Spleen (tissue), 11 donors: ENCODE results near the gene CREBZF. TPM values are rescaled to one million over a fixed set of nuclear protein-coding genes. Genes with fewer than 3 reads are reported as not detected.
A peak's percentile ranks its signal among the peaks of the same experiment; 100 is the strongest.

Experiments used
- DNase-seq: peaks from one replicate; pipeline ENCODE4 v3.0.0-alpha.2; 2020
- H3K27ac ChIP-seq, 8 donors: fragments of 200-600 bp; sonication (generic) in 7 of 8; 1 replicate in 4 of 8; 2 replicates in 4 of 8; pipeline versions ENCODE4 v1.5.0 to v1.8.0; 2016 to 2021; ENCODE audit warnings: inconsistent platforms in 4 of 8, mild to moderate bottlenecking in 4 of 8, moderate library complexity in 1 of 8
- H3K27me3 ChIP-seq, 7 donors: fragments of 200-600 bp; sonication (generic) in 6 of 7; replicated peaks in 1 of 7; 1 replicate in 4 of 7; 2 replicates in 3 of 7; pipeline versions ENCODE4 v1.5.0 to v1.8.0; 2016 to 2021; ENCODE audit warnings: inconsistent platforms in 3 of 7, mild to moderate bottlenecking in 1 of 7
- H3K36me3 ChIP-seq, 6 donors: fragments of 200-600 bp; sonication (generic) in 5 of 6; 1 replicate in 4 of 6; 2 replicates in 2 of 6; pipeline versions ENCODE4 v1.5.0 to v1.8.0; 2016 to 2021; ENCODE audit warnings: inconsistent platforms in 2 of 6
- H3K4me1 ChIP-seq, 6 donors: fragments of 200-600 bp; sonication (generic) in 5 of 6; 1 replicate in 3 of 6; 2 replicates in 3 of 6; pipeline versions ENCODE4 v1.5.0 to v1.8.0; 2016 to 2021; ENCODE audit warnings: inconsistent platforms in 3 of 6
- H3K4me3 ChIP-seq, 8 donors: fragments of 200-600 bp; sonication (generic) in 7 of 8; 1 replicate in 4 of 8; 2 replicates in 4 of 8; pipeline versions ENCODE4 v1.5.0 to v1.8.0; 2016 to 2021; ENCODE audit warnings: inconsistent platforms in 4 of 8, mild to moderate bottlenecking in 4 of 8, moderate library complexity in 2 of 8
- H3K9me3 ChIP-seq, 8 donors: fragments of 200-600 bp; sonication (generic) in 7 of 8; 1 replicate in 4 of 8; 2 replicates in 4 of 8; pipeline versions ENCODE4 v1.5.0 to v1.8.0; 2016 to 2021; ENCODE audit warnings: inconsistent platforms in 4 of 8
- POLR2A ChIP-seq, 3 donors: fragments of 450-650 bp; IDR thresholded peaks; one replicate each; pipeline ENCODE4 v1.5.1; 2017; ENCODE audit warnings: antibody characterized with exemption in 3 of 3, mild to moderate bottlenecking in 1 of 3
- POLR2AphosphoS5 ChIP-seq, 3 donors: sonication (generic); formaldehyde crosslinking; IDR thresholded peaks; one replicate each; pipeline ENCODE4 v1.5.1; 2017; ENCODE audit warnings: antibody characterized with exemption in 3 of 3
- WGBS, 5 donors: extraction: QIAGEN DNeasy Blood & Tissue Kit in 3 of 5; methylation state at CpG; one replicate each; pipeline versions ENCODE4 v1.1.5 to v1.1.7; 2013 to 2018; 5-methylcytosine and 5-hydroxymethylcytosine counted together
- intact Hi-C: fragments of 100-400 bp; cut with DNase I; formaldehyde crosslinking; loops from one replicate; pipeline ENCODE4 v1.15.0; 2023; ENCODE audit warnings: low total_unique reads
- polyA plus RNA-seq, 3 donors: library from polyadenylated mRNA; stranded (reverse); fragments of 200-250 nt; gene quantifications; one replicate each; pipeline ENCODE4 v1.2.1, GENCODE V29; 2013
- total RNA-seq, 7 donors: library from RNA; depleted of rRNA in 3 of 7; stranded (reverse); fragments of >200 nt in 3 of 7; fragmentation: NEBNext Ultra II Directional in 4 of 7; extraction: Animal tissue kit (Norgen Biotek cat#: 25700) in 4 of 7; gene quantifications; one replicate each; pipeline versions ENCODE4 v1.1.0 to v1.2.1, GENCODE V29; 2016 to 2021
- TF ChIP-seq, protein P1 (sequence below), 11 experiments: fragments of 200-600 bp in 7 of 11; fragments of 450-650 bp in 4 of 11; sonication (generic) in 4 of 11; IDR thresholded peaks in 8 of 11; conservative IDR thresholded peaks in 3 of 11; 1 replicate in 7 of 11; 2 replicates in 4 of 11; pipeline versions ENCODE4 v1.4.0 to v1.8.0; 2016 to 2021; ENCODE audit warnings: antibody characterized with exemption in 11 of 11, inconsistent platforms in 4 of 11, mild to moderate bottlenecking in 1 of 11
- donor health status: healthy with polysubstance abuse.
- donor health status: DM: no; HTN: no; CAD: no; lungs with moderate emphysema.
- donor health status: DM: no; HTN: no; CAD: no.
- donor health status: Bipolar disorder and iron deficiency.
- donor health status: healthy.
- donor health status: DM: no; HTN: no; CAD: no.
- donor health status: DM: yes; HTN: yes; CAD: no.

Gene CREBZF
- total and polyA plus RNA-seq, 10 donors: 24.3 to 111 (median 55.4) TPM

DNA sequence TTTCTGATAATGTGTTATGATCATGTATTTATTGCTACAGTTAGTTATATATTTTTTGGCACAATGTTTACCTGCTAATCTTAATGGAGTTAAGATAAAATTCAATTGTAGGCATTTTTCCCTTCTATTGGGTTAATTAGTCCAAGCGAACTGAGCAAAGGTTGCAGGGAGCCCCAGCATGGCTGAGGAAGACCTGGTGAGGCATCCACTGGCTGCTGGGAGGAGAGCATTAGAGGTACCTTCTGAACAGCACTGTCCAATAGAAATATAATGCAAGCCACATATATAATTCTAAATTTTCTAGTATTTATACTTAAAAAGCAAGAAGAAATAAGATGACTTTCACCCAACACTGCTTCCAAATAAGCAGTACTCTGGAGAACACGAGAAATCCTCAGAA is 17.9 kb downstream of the CREBZF start:
- no peaks in the 10 kb centered on the region for H3K9me3 ChIP-seq
- TF ChIP-seq POLR2A (IDR thresholded peaks at IDR 0.05): no peak
- TF ChIP-seq, protein P1, sequence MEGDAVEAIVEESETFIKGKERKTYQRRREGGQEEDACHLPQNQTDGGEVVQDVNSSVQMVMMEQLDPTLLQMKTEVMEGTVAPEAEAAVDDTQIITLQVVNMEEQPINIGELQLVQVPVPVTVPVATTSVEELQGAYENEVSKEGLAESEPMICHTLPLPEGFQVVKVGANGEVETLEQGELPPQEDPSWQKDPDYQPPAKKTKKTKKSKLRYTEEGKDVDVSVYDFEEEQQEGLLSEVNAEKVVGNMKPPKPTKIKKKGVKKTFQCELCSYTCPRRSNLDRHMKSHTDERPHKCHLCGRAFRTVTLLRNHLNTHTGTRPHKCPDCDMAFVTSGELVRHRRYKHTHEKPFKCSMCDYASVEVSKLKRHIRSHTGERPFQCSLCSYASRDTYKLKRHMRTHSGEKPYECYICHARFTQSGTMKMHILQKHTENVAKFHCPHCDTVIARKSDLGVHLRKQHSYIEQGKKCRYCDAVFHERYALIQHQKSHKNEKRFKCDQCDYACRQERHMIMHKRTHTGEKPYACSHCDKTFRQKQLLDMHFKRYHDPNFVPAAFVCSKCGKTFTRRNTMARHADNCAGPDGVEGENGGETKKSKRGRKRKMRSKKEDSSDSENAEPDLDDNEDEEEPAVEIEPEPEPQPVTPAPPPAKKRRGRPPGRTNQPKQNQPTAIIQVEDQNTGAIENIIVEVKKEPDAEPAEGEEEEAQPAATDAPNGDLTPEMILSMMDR (IDR thresholded peaks at IDR 0.05 in 8 of 11, conservative IDR thresholded peaks at IDR 0.05 in 3 of 11): no peak
- no peak for TF ChIP-seq POLR2AphosphoS5 (IDR thresholded peaks at IDR 0.05)
- peak overlapping the region in 7 of 8 donors; percentile 63 to 94 (median 73) for H3K4me3 ChIP-seq
- H3K4me1 ChIP-seq: peaks cover 13 to 41% (median 28%) of the 10 kb centered on the region in 6 donors
- H3K27me3 ChIP-seq: peaks cover 0 to 22% (median 0%) of the 10 kb centered on the region in 7 donors
- WGBS, 5 donors: 38 to 53% (median 45%) methylated on average over 2 of the region's 2 CpGs
- peak overlapping the region; percentile 67 to 90 (median 80) for H3K27ac ChIP-seq
- intact Hi-C loops: no loop called here
- DNase-seq: no peak
- H3K36me3 ChIP-seq: peaks cover 0 to 17% (median 6%) of the 10 kb centered on the region in 6 donors

DNA sequence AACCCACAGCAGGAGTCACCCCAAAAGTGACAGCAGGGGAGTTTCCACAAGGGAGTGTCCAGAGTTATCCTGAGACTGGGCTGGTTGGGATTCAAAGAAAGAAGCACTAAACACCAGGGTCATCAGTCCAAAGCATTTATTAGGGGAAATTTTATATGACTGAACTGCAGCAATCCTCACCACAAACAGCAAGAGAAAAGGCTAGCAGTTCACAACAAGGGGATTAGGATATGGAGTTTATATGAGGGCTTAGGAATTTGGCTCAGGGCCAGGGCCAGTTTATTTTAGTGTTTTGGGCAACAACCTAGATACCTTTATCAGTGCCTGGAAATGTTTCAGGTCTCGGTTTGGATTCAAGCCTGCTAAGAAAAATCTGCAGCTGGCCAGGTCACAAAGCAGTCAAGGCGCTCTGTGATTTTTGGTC is 21.7 kb downstream of the CREBZF start:
- intact Hi-C loops: no loop called here
- peaks cover 3 to 12% (median 9%) of the 10 kb centered on the region in 6 donors for H3K4me1 ChIP-seq
- no peak for TF ChIP-seq POLR2A (IDR thresholded peaks at IDR 0.05)
- no peak for TF ChIP-seq POLR2AphosphoS5 (IDR thresholded peaks at IDR 0.05)
- TF ChIP-seq, protein P1 (IDR thresholded peaks at IDR 0.05 in 8 of 11, conservative IDR thresholded peaks at IDR 0.05 in 3 of 11): no peak
- H3K4me3 ChIP-seq: no peak overlapping the region
- no peaks in the 10 kb centered on the region for H3K9me3 ChIP-seq
- H3K27me3 ChIP-seq: peaks cover 0 to 22% (median 0%) of the 10 kb centered on the region in 7 donors
- H3K36me3 ChIP-seq: peaks cover 0 to 12% (median 0%) of the 10 kb centered on the region in 6 donors
- H3K27ac ChIP-seq: no peak overlapping the region
- no peak for DNase-seq
- WGBS, 5 donors: 79 to 88% (median 80%) methylated on average over 2 of the region's 2 CpGs

DNA sequence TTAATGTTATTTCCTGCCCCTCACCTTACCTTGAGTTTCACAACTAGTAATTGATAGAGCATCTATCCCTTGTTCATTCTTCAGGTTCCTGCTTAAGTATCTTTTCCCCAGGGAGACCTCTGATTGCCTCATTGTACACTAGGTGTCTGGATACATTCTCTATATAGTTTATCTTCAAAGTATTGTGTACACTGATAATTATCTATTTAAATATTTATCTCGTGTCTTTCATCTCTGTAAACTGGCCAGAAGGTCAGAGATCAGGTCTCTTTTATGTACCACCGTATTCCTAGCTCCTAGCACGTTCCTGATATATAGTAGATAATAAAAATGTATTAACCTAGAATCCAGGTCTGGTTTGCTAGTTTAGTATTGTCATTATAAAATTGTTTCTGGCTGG is 30.2 kb downstream of the CREBZF start:
- no peak for DNase-seq
- H3K27ac ChIP-seq: no peak overlapping the region
- WGBS, 5 donors: 67 to 94% (median 91%) methylated on average over 3 of the region's 3 CpGs
- H3K9me3 ChIP-seq: no peaks in the 10 kb centered on the region
- intact Hi-C loops: no loop called here
- TF ChIP-seq, protein P1 (IDR thresholded peaks at IDR 0.05 in 8 of 11, conservative IDR thresholded peaks at IDR 0.05 in 3 of 11): no peak
- TF ChIP-seq POLR2AphosphoS5 (IDR thresholded peaks at IDR 0.05) (no peak), POLR2A (IDR thresholded peaks at IDR 0.05) (no peak)
- no peaks in the 10 kb centered on the region for H3K27me3 ChIP-seq
- peaks cover 0 to 87% (median 46%) of the 10 kb centered on the region in 6 donors for H3K36me3 ChIP-seq
- H3K4me3 ChIP-seq: no peak overlapping the region
- H3K4me1 ChIP-seq: peaks cover 2 to 18% (median 8%) of the 10 kb centered on the region in 6 donors

- 1 to 2% (median 2%) methylated on average over 13 of the region's 13 CpGs for WGBS, 5 donors
- TF ChIP-seq, protein P1 (IDR thresholded peaks at IDR 0.05 in 8 of 11, conservative IDR thresholded peaks at IDR 0.05 in 3 of 11): no peak
- TF ChIP-seq POLR2AphosphoS5 (IDR thresholded peaks at IDR 0.05) (no peak), POLR2A (IDR thresholded peaks at IDR 0.05) (no peak)
- H3K27me3 ChIP-seq: no peaks in the 10 kb centered on the region
- peak overlapping the region; percentile 70 to 93 (median 79) for H3K4me3 ChIP-seq
- no peak for DNase-seq
- peaks cover 0 to 32% (median 12%) of the 10 kb centered on the region in 6 donors for H3K36me3 ChIP-seq
- intact Hi-C loops: no loop called here
- H3K9me3 ChIP-seq: no peaks in the 10 kb centered on the region
- H3K4me1 ChIP-seq: peaks cover 5 to 57% (median 33%) of the 10 kb centered on the region in 6 donors
- peak overlapping the region; percentile 74 to 95 (median 92) for H3K27ac ChIP-seq
These were observed 36.1 kb downstream of the CREBZF start for GRCh38 chr11:85628771-85629341.
